ENCODE results near the gene ATF7IP. TPM values are rescaled to one million over a fixed set of nuclear protein-coding genes. Genes with fewer than 3 reads are reported as not detected.
A peak's percentile ranks its signal among the peaks of the same experiment; 100 is the strongest.
"Not testable (repeated sequence)": the region's sequence is repeated elsewhere in the genome, so short reads cannot be mapped to it uniquely, and the experiment has no call there.

Gene ATF7IP
- total RNA-seq, 1 experiment from 2014 or later: 100 TPM

GRCh38 chr12:14403711-14404196 is 38.3 kb downstream of the ATF7IP start:
- TF ChIP-seq CTCF (conservative IDR thresholded peaks at IDR 0.05; ENCODE audit: low read depth, low read length) (no peak), EZH2 (IDR thresholded peaks at IDR 0.05; ENCODE audit: borderline replicate concordance, low read depth, low read length, poor library complexity, severe bottlenecking) (no peak)
- H3K4me3 ChIP-seq (ENCODE audit: low read depth, low read length, poor library complexity, severe bottlenecking): peak overlapping the region; percentile 16
- H3K27me3 ChIP-seq (replicated peaks; ENCODE audit: insufficient read depth, low read depth, low read length, poor library complexity): no peaks in the 10 kb centered on the region
- intact Hi-C loops (cut with micrococcal nuclease; ENCODE audit: unreplicated experiment): no loop called here
- peaks cover 19% of the 10 kb centered on the region for H3K9me3 ChIP-seq (ENCODE audit: low read depth, low read length, poor library complexity, severe bottlenecking)
- BruUV-seq (replicated peaks): no TSS peak
- H3K36me3 ChIP-seq (ENCODE audit: insufficient read depth, low read length, poor library complexity, severe bottlenecking): peaks cover 20% of the 10 kb centered on the region
- peak overlapping the region; percentile 71 for H3K27ac ChIP-seq (ENCODE audit: low read depth, low read length, poor library complexity, severe bottlenecking)
- CTCF ChIA-PET: no interaction called here
- peaks cover 34% of the 10 kb centered on the region for H3K4me1 ChIP-seq (ENCODE audit: insufficient read depth, low read length, poor library complexity, severe bottlenecking)
- POLR2A ChIA-PET (ENCODE audit: low non-redundant PET): interaction anchor here (0.5 to 0.6 kb wide), 2 partner anchors 11 to 38 kb away, joined by 3 to 5 read pairs; partner anchors contain the start of gene ATF7IP
- peak; percentile 92 for DNase-seq (ENCODE audit: low spot score)

GRCh38 chr12:14405407-14405806 is 39.9 kb downstream of the ATF7IP start:
- H3K4me3 ChIP-seq (ENCODE audit: low read depth, low read length, poor library complexity, severe bottlenecking); DNase-seq (ENCODE audit: low spot score); intact Hi-C loops (cut with micrococcal nuclease; ENCODE audit: unreplicated experiment); H3K27me3 ChIP-seq (replicated peaks; ENCODE audit: insufficient read depth, low read depth, low read length, poor library complexity); POLR2A ChIA-PET (ENCODE audit: low non-redundant PET); BruUV-seq (replicated peaks); CTCF ChIA-PET; H3K27ac ChIP-seq (ENCODE audit: low read depth, low read length, poor library complexity, severe bottlenecking): not testable (repeated sequence)
- H3K4me1 ChIP-seq (ENCODE audit: insufficient read depth, low read length, poor library complexity, severe bottlenecking): peaks cover 34% of the 10 kb centered on the region
- H3K36me3 ChIP-seq (ENCODE audit: insufficient read depth, low read length, poor library complexity, severe bottlenecking): peaks cover 12% of the 10 kb centered on the region
- peaks cover 17% of the 10 kb centered on the region for H3K9me3 ChIP-seq (ENCODE audit: low read depth, low read length, poor library complexity, severe bottlenecking)

- H3K9me3 ChIP-seq (ENCODE audit: low read depth, low read length, poor library complexity, severe bottlenecking): peaks cover 24% of the 10 kb centered on the region
- no peak overlapping the region for H3K4me3 ChIP-seq (ENCODE audit: low read depth, low read length, poor library complexity, severe bottlenecking)
- no peaks in the 10 kb centered on the region for H3K27me3 ChIP-seq (replicated peaks; ENCODE audit: insufficient read depth, low read depth, low read length, poor library complexity)
- TF ChIP-seq CTCF (conservative IDR thresholded peaks at IDR 0.05; ENCODE audit: low read depth, low read length) (no peak), EZH2 (IDR thresholded peaks at IDR 0.05; ENCODE audit: borderline replicate concordance, low read depth, low read length, poor library complexity, severe bottlenecking) (no peak)
- peaks cover 25% of the 10 kb centered on the region for H3K4me1 ChIP-seq (ENCODE audit: insufficient read depth, low read length, poor library complexity, severe bottlenecking)
- intact Hi-C loops (cut with micrococcal nuclease; ENCODE audit: unreplicated experiment): no loop called here
- ChIA-PET CTCF (no interaction called here), POLR2A (ENCODE audit: low non-redundant PET) (no interaction called here)
- peaks cover 7% of the 10 kb centered on the region for H3K36me3 ChIP-seq (ENCODE audit: insufficient read depth, low read length, poor library complexity, severe bottlenecking)
- no TSS peak for BruUV-seq (replicated peaks)
- peak; percentile 42 for DNase-seq (ENCODE audit: low spot score)
- peak overlapping the region; percentile 28 for H3K27ac ChIP-seq (ENCODE audit: low read depth, low read length, poor library complexity, severe bottlenecking)
Observed at GRCh38 chr12:14408208-14408607, 42.7 kb downstream of the ATF7IP start.

GRCh38 chr12:14410177-14410576 is 44.7 kb downstream of the ATF7IP start:
- no peak for TF ChIP-seq CTCF (conservative IDR thresholded peaks at IDR 0.05; ENCODE audit: low read depth, low read length)
- TF ChIP-seq EZH2 (IDR thresholded peaks at IDR 0.05; ENCODE audit: borderline replicate concordance, low read depth, low read length, poor library complexity, severe bottlenecking): no peak
- Histone ChIP-seq H3K27me3 (replicated peaks; ENCODE audit: insufficient read depth, low read depth, low read length, poor library complexity) (no peaks in the 10 kb centered on the region), H3K4me3 (ENCODE audit: low read depth, low read length, poor library complexity, severe bottlenecking) (no peak overlapping the region), H3K36me3 (ENCODE audit: insufficient read depth, low read length, poor library complexity, severe bottlenecking) (peaks cover 7% of the 10 kb centered on the region), H3K9me3 (ENCODE audit: low read depth, low read length, poor library complexity, severe bottlenecking) (peaks cover 24% of the 10 kb centered on the region), H3K27ac (ENCODE audit: low read depth, low read length, poor library complexity, severe bottlenecking) (no peak overlapping the region), H3K4me1 (ENCODE audit: insufficient read depth, low read length, poor library complexity, severe bottlenecking) (peaks cover 17% of the 10 kb centered on the region)
- ChIA-PET CTCF (no interaction called here), POLR2A (ENCODE audit: low non-redundant PET) (no interaction called here)
- intact Hi-C loops (cut with micrococcal nuclease; ENCODE audit: unreplicated experiment): no loop called here
- no peak for DNase-seq (ENCODE audit: low spot score)
- no TSS peak for BruUV-seq (replicated peaks)

Measured in A673 (cell line).